K562 (cell line): ENCODE results near the gene CCPG1. TPM values are rescaled to one million over a fixed set of nuclear protein-coding genes. Genes with fewer than 3 reads are reported as not detected.

ENCODE experiments used
- BCOR ChIP-seq: fragments of 450-650 bp; IDR thresholded peaks from 2 replicates; pipeline ENCODE4 v1.6.1; 2016
- CBX1 ChIP-seq: sonication (generic); IDR thresholded peaks from 2 replicates; pipeline ENCODE4 v1.6.1; 2016; ENCODE audit warnings: antibody characterized with exemption, low read depth, mild to moderate bottlenecking
- CREBBP ChIP-seq: IDR thresholded peaks from one replicate; pipeline ENCODE4 v1.6.1; 2012; ENCODE audit warnings: low read depth, mild to moderate bottlenecking, control low read depth, inconsistent platforms, low read length
- CREM ChIP-seq: IDR thresholded peaks from 2 replicates; pipeline ENCODE4 v1.6.1; 2014; ENCODE audit warnings: antibody characterized with exemption, low read depth
- ETV1 ChIP-seq: fragments of 450-650 bp; conservative IDR thresholded peaks from 2 replicates; pipeline ENCODE4 v1.6.1; 2016; ENCODE audit warnings: missing genetic modification characterization, control low read depth, low read depth, missing compliant biosample characterization
- HDAC2 ChIP-seq: fragments of 450-650 bp; IDR thresholded peaks from 2 replicates; pipeline ENCODE4 v1.6.1; 2016; ENCODE audit warnings: mild to moderate bottlenecking
- KDM4B ChIP-seq, 2 experiments: fragments of 450-650 bp in 1 of 2; sonication (generic) in 1 of 2; IDR thresholded peaks; 2 replicates each; pipeline ENCODE4 v1.6.1; 2016 to 2017; ENCODE audit warnings: borderline replicate concordance in 2 of 2, antibody characterized with exemption in 1 of 2, low read depth in 1 of 2, mild to moderate bottlenecking in 1 of 2
- MBD2 ChIP-seq: sonication (generic); IDR thresholded peaks from 2 replicates; pipeline ENCODE4 v1.6.1; 2016; ENCODE audit warnings: low read depth, borderline replicate concordance
- MTA3 ChIP-seq: fragments of 450-650 bp; formaldehyde crosslinking; IDR thresholded peaks from 2 replicates; pipeline ENCODE4 v1.6.1; 2017; ENCODE audit warnings: mild to moderate bottlenecking, borderline replicate concordance
- MXI1 ChIP-seq: IDR thresholded peaks from 2 replicates; pipeline ENCODE4 v1.6.1; 2011; ENCODE audit warnings: low read depth, mild to moderate bottlenecking, improper control_type of control experiment, low read length
- NR2C1 ChIP-seq, 2 experiments: fragments of 450-650 bp; IDR thresholded peaks; 2 replicates each; pipeline ENCODE4 v1.6.1; 2017; ENCODE audit warnings: mild to moderate bottlenecking in 2 of 2, antibody characterized with exemption in 1 of 2, inconsistent platforms in 1 of 2, missing compliant biosample characterization in 1 of 2, missing genetic modification characterization in 1 of 2
- PHF8 ChIP-seq: fragments of 200-600 bp; sonication (generic); IDR thresholded peaks from 2 replicates; pipeline ENCODE4 v1.6.1; 2012; ENCODE audit warnings: mixed run types, mild to moderate bottlenecking, inconsistent platforms, low read length, moderate library complexity, borderline replicate concordance
- POLR2A ChIP-seq: fragments of 450-650 bp; conservative IDR thresholded peaks from 2 replicates; pipeline ENCODE4 v1.6.1; 2016
- RB1 ChIP-seq: fragments of 450-650 bp; IDR thresholded peaks from 2 replicates; pipeline ENCODE4 v1.6.1; 2017; ENCODE audit warnings: low read depth, mild to moderate bottlenecking
- RBM22 ChIP-seq: fragments of 200-400 bp; formaldehyde crosslinking; IDR thresholded peaks from 2 replicates; pipeline ENCODE4 v1.6.1; 2018; ENCODE audit warnings: low read length, low read depth; ENCODE audit not compliant: poor library complexity, severe bottlenecking
- RFX1 ChIP-seq: fragments of 450-650 bp; IDR thresholded peaks from 2 replicates; pipeline ENCODE4 v1.6.1; 2016; ENCODE audit warnings: mild to moderate bottlenecking, moderate library complexity
- RHOXF2B ChIP-seq: fragments of 250-450 bp; sonication (Bioruptor Pico); conservative IDR thresholded peaks from 2 replicates; pipeline ENCODE4 v1.5.1; 2021
- SUPT5H ChIP-seq: fragments of 450-650 bp; IDR thresholded peaks from 2 replicates; pipeline ENCODE4 v1.6.1; 2016
- TAF1 ChIP-seq: IDR thresholded peaks from 2 replicates; pipeline ENCODE4 v1.6.1; 2011; ENCODE audit warnings: mild to moderate bottlenecking, low read length, moderate library complexity; ENCODE audit not compliant: insufficient read depth, control insufficient read depth, severe bottlenecking; ENCODE audit errors: extremely low read depth
- TAF9B ChIP-seq: fragments of 450-650 bp; IDR thresholded peaks from 2 replicates; pipeline ENCODE4 v1.6.1; 2018; ENCODE audit warnings: mild to moderate bottlenecking; ENCODE audit not compliant: partially characterized antibody
- TCF7L2 ChIP-seq: fragments of 150-350 bp; IDR thresholded peaks from 2 replicates; pipeline ENCODE4 v1.6.1; 2016; ENCODE audit warnings: low read depth, mild to moderate bottlenecking, low read length, moderate library complexity
- TFAP4 ChIP-seq: sonication (generic); formaldehyde crosslinking; IDR thresholded peaks from 2 replicates; pipeline ENCODE4 v1.8.0; 2022; ENCODE audit warnings: missing genetic modification reagents, mild to moderate bottlenecking, moderate library complexity, borderline replicate concordance
- TRIM28 ChIP-seq: fragments of 450-650 bp; IDR thresholded peaks from 2 replicates; pipeline ENCODE4 v1.6.1; 2017
- YY1 ChIP-seq, 3 experiments: IDR thresholded peaks; 2 replicates each; pipeline ENCODE4 v1.6.1; 2011; ENCODE audit warnings: low read length in 2 of 3, mild to moderate bottlenecking in 2 of 3, moderate library complexity in 2 of 3, borderline replicate concordance in 1 of 3, control low read depth in 1 of 3, low read depth in 1 of 3; ENCODE audit not compliant: insufficient read depth in 3 of 3, insufficient replicate concordance in 2 of 3, control insufficient read depth in 1 of 3, insufficient read length in 1 of 3; ENCODE audit errors: extremely low read depth in 1 of 3
- ZNF197 ChIP-seq: fragments of 200-800 bp; sonication (Bioruptor generic); IDR thresholded peaks from 2 replicates; pipeline ENCODE4 v1.6.1; 2016; ENCODE audit warnings: low read depth, missing genetic modification characterization, missing compliant biosample characterization
- ZNF395 ChIP-seq: fragments of 200-800 bp; sonication (Bioruptor generic); IDR thresholded peaks from 2 replicates; pipeline ENCODE4 v1.6.1; 2017; ENCODE audit warnings: missing genetic modification characterization, missing compliant biosample characterization
- ZNF778 ChIP-seq: fragments of 450-650 bp; formaldehyde crosslinking; IDR thresholded peaks from 2 replicates; pipeline ENCODE4 v1.4.0; 2020; ENCODE audit warnings: mild to moderate bottlenecking, moderate library complexity
- polyA plus RNA-seq, 8 experiments: library from polyadenylated mRNA; depleted of rRNA in 4 of 8; stranded (reverse) in 5 of 8; unstranded in 3 of 8; fragments of >200 nt; fragmentation: Nextera tagmentation in 2 of 8; fragmentation: Illumina TruSeq in 1 of 8; extraction: Ambion mirVana in 2 of 8; extraction: Trizol in 1 of 8; gene quantifications; 2 replicates each; pipeline versions ENCODE4 v1.2.1 to v1.2.3, GENCODE V29; 2011 to 2014; ENCODE audit warnings: inconsistent platforms in 1 of 8, missing spikeins in 1 of 8
- total RNA-seq, 7 experiments: library from RNA; depleted of rRNA in 6 of 7; stranded (reverse); fragments of >200 nt in 6 of 7; fragmentation: Illumina TruSeq in 2 of 7; extraction: Trizol in 2 of 7; gene quantifications; 2 replicates each; pipeline versions ENCODE4 v1.2.1 to v1.2.3, GENCODE V29; 2011 to 2021; ENCODE audit warnings: low replicate concordance in 1 of 7

CCPG1 gene
- total and polyA plus RNA-seq, 9 of the 15 experiments (the other 6 are each of a cell fraction or from before 2014, with no cell fraction given) = 33.0 to 54.9 (median 41.1) TPM

GRCh38 chr15:55408012-55408928 is at the start of gene CCPG1, which contains the start of gene PIERCE2 (continued):
- TF ChIP-seq SUPT5H (peak; percentile 77), TRIM28 (no peak), TAF1 (peak; percentile 80), KDM4B (IDR thresholded peaks at IDR 0.05; ENCODE audit: borderline replicate concordance in 2 of 2, low read depth in 1 of 2) (peak in 1 of 2 experiments; percentile 36; a peak in 1 of 4 replicates), RFX1 (peak; percentile 100), NR2C1 (IDR thresholded peaks at IDR 0.05) (no peak), NR2C1 (tag; IDR thresholded peaks at IDR 0.05) (peak; percentile 59; the same call in 1 of the 2 replicates), MXI1 (peak; percentile 81), CREBBP (no peak), TFAP4 (CRISPR knock-in tag) (peak; percentile 95), YY1 (IDR thresholded peaks at IDR 0.05; ENCODE audit: borderline replicate concordance in 1 of 3, control insufficient read depth in 1 of 3, extremely low read depth in 1 of 3, insufficient read depth in 3 of 3, insufficient read length in 1 of 3, insufficient replicate concordance in 2 of 3, low read depth in 1 of 3, low read length in 2 of 3) (peak in 2 of 3 experiments; percentile 52 to 69), RBM22 (peak; percentile 73), ETV1 (tag) (peak; percentile 77), MBD2 (peak; percentile 50; the same call in 1 of the 2 replicates), TAF9B (peak; percentile 55), POLR2A (peak; percentile 83), ZNF395 (CRISPR knock-in tag) (peak; percentile 67; the same call in 1 of the 2 replicates), RB1 (peak; percentile 63), TCF7L2 (no peak), CREM (peak; percentile 93), ZNF778 (CRISPR knock-in tag) (no peak), BCOR (0 out of 2 replicates have a peak, but pooled peaks have one; percentile 37), RHOXF2B (CRISPR knock-in tag) (no peak), CBX1 (peak; percentile 83; the same call in 1 of the 2 replicates), HDAC2 (peak; percentile 70), MTA3 (0 out of 2 replicates have a peak, but pooled peaks have one; percentile 82), ZNF197 (CRISPR knock-in tag) (peak; percentile 82), PHF8 (peak; percentile 79; the same call in 1 of the 2 replicates)
